ENCODE measurements around the gene KCNQ1.

DNA sequence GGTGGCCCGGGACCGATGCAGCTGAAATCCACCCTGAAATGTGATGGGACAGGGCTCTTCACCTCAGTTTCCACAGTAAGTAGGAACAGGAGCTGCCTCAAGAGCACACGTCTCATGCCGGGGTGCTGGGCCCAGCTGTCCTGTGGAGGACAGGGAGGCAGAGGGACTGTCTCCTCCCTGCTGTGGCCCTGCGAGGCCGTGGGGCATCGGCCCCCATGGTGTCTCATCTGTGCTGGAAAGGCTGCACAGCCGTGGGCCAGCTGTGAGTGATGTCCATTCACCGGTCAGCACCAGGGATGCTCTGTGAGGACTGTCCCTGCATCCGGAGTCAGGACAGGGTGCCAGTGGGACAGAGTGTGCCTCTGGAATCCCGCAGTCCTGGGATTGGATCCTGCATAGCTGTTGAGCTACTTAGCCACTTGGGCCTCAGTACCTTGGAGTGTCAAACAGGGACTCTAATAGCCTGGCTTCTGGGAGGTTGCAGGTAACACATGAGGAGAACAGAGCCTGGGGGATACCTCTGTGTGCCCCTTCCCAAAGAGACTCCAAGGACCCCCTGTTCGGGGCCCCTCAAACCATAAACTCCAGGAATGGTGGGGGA, 17.0 kb upstream of the KCNQ1 start:
- TF ChIP-seq OSR1 (CRISPR knock-in tag; IDR thresholded peaks at IDR 0.05) (no peak), ISL1 (CRISPR knock-in tag; IDR thresholded peaks at IDR 0.05) (no peak), TOX (CRISPR knock-in tag; IDR thresholded peaks at IDR 0.05; ENCODE audit: borderline replicate concordance) (no peak), ZFP3 (CRISPR knock-in tag; IDR thresholded peaks at IDR 0.05) (no peak), RARB (CRISPR knock-in tag; IDR thresholded peaks at IDR 0.05) (no peak), ESRRG (CRISPR knock-in tag; IDR thresholded peaks at IDR 0.05) (no peak), SNAI2 (CRISPR knock-in tag; IDR thresholded peaks at IDR 0.05) (no peak), BACH2 (CRISPR knock-in tag; IDR thresholded peaks at IDR 0.05; ENCODE audit: borderline replicate concordance) (no peak), ZNF565 (CRISPR knock-in tag; conservative IDR thresholded peaks at IDR 0.05; ENCODE audit: low read depth) (no peak), GLIS3 (CRISPR knock-in tag; IDR thresholded peaks at IDR 0.05) (no peak), ZNF8 (CRISPR knock-in tag; IDR thresholded peaks at IDR 0.05) (no peak)
- TF ChIP-seq, protein P1, sequence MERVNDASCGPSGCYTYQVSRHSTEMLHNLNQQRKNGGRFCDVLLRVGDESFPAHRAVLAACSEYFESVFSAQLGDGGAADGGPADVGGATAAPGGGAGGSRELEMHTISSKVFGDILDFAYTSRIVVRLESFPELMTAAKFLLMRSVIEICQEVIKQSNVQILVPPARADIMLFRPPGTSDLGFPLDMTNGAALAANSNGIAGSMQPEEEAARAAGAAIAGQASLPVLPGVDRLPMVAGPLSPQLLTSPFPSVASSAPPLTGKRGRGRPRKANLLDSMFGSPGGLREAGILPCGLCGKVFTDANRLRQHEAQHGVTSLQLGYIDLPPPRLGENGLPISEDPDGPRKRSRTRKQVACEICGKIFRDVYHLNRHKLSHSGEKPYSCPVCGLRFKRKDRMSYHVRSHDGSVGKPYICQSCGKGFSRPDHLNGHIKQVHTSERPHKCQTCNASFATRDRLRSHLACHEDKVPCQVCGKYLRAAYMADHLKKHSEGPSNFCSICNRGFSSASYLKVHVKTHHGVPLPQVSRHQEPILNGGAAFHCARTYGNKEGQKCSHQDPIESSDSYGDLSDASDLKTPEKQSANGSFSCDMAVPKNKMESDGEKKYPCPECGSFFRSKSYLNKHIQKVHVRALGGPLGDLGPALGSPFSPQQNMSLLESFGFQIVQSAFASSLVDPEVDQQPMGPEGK (CRISPR knock-in tag; IDR thresholded peaks at IDR 0.05; ENCODE audit: borderline replicate concordance), result no peak
- TF ChIP-seq, protein P2, sequence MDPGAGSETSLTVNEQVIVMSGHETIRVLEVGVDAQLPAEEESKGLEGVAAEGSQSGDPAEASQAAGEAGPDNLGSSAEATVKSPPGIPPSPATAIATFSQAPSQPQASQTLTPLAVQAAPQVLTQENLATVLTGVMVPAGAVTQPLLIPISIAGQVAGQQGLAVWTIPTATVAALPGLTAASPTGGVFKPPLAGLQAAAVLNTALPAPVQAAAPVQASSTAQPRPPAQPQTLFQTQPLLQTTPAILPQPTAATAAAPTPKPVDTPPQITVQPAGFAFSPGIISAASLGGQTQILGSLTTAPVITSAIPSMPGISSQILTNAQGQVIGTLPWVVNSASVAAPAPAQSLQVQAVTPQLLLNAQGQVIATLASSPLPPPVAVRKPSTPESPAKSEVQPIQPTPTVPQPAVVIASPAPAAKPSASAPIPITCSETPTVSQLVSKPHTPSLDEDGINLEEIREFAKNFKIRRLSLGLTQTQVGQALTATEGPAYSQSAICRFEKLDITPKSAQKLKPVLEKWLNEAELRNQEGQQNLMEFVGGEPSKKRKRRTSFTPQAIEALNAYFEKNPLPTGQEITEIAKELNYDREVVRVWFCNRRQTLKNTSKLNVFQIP (CRISPR knock-in tag; IDR thresholded peaks at IDR 0.05; ENCODE audit: borderline replicate concordance, low read depth), result no peak
- TF ChIP-seq, protein P3, sequence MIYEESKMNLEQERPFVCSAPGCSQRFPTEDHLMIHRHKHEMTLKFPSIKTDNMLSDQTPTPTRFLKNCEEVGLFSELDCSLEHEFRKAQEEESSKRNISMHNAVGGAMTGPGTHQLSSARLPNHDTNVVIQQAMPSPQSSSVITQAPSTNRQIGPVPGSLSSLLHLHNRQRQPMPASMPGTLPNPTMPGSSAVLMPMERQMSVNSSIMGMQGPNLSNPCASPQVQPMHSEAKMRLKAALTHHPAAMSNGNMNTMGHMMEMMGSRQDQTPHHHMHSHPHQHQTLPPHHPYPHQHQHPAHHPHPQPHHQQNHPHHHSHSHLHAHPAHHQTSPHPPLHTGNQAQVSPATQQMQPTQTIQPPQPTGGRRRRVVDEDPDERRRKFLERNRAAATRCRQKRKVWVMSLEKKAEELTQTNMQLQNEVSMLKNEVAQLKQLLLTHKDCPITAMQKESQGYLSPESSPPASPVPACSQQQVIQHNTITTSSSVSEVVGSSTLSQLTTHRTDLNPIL (CRISPR knock-in tag; IDR thresholded peaks at IDR 0.05; ENCODE audit: low read depth), result no peak

All from SK-N-SH treated with all-trans-retinoic acid at 6 μM for 48 hours (cell line).